ENCODE results near the gene HDAC9. TPM values are rescaled to one million over a fixed set of nuclear protein-coding genes. Genes with fewer than 3 reads are reported as not detected.

HDAC9 gene
- total and polyA plus RNA-seq, 7 experiments from 2014 or later, result 0.08 to 32.1 (median 0.30) TPM

- DNase-seq (no peak), ATAC-seq (no peak)
- no peak overlapping the region for H3K4me3 ChIP-seq (ENCODE audit: low read length)
- H3K27ac ChIP-seq (ENCODE audit: low read depth, low read length), result no peak overlapping the region
- intact Hi-C loops (cut with micrococcal nuclease), result no loop called here
- Mint-ChIP-seq H3K27ac (no peak overlapping the region), H3K4me3 (no peak overlapping the region), H3K9me3 (peaks cover 0 to 4% (median 0%) of the 10 kb centered on the region in 11 donors), H3K27me3 (no peaks in the 10 kb centered on the region), H3K36me3 (no peaks in the 10 kb centered on the region), H3K4me1 (no peaks in the 10 kb centered on the region)
- CTCF ChIA-PET, result no interaction called here
- no peaks in the 10 kb centered on the region for H3K4me1 ChIP-seq (ENCODE audit: control insufficient read depth in 2 of 2, insufficient read depth in 2 of 2, low read length in 2 of 2)
- POLR2A ChIA-PET, result no interaction called here
- no peaks in the 10 kb centered on the region for H3K36me3 ChIP-seq (ENCODE audit: control insufficient read depth in 2 of 3, insufficient read depth in 3 of 3, low read length in 3 of 3)
- no peaks in the 10 kb centered on the region for H3K9me3 ChIP-seq (ENCODE audit: control insufficient read depth in 2 of 3, low read length in 3 of 3)
- no peaks in the 10 kb centered on the region for H3K27me3 ChIP-seq (ENCODE audit: control insufficient read depth in 2 of 2, insufficient read depth in 2 of 2, low read length in 2 of 2)
Observed at GRCh38 chr7:18993933-18994668, 498.6 kb downstream of the HDAC9 start.

DNA sequence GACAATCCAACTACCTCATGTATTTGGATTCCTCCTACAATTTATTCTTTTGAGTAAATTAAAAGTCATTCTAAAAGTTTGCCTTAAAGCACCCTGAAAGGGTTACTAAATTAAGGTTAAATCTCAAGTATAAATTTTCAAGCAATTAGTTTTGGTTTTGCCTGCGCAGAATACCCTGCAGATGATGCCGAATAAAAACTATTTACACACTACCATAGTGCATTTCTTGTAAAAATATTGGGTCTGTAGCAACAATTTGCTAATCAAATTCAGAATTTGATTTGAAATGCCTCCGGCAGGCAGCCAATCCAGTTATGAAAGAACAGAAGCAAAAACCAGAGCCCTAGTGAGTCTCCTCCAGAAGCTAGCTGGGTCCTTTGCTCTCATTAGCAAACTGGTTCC lies 499.7 kb downstream of the HDAC9 start:
- ATAC-seq (no peak), DNase-seq (no peak)
- H3K4me3 Mint-ChIP-seq, result no peak overlapping the region
- no peaks in the 10 kb centered on the region for H3K4me1 Mint-ChIP-seq
- Histone ChIP-seq H3K27ac (ENCODE audit: low read depth, low read length) (no peak overlapping the region), H3K4me1 (ENCODE audit: control insufficient read depth in 2 of 2, insufficient read depth in 2 of 2, low read length in 2 of 2) (no peaks in the 10 kb centered on the region), H3K4me3 (ENCODE audit: low read length) (no peak overlapping the region), H3K27me3 (ENCODE audit: control insufficient read depth in 2 of 2, insufficient read depth in 2 of 2, low read length in 2 of 2) (no peaks in the 10 kb centered on the region), H3K9me3 (ENCODE audit: control insufficient read depth in 2 of 3, low read length in 3 of 3) (no peaks in the 10 kb centered on the region), H3K36me3 (ENCODE audit: control insufficient read depth in 2 of 3, insufficient read depth in 3 of 3, low read length in 3 of 3) (no peaks in the 10 kb centered on the region)
- H3K27me3 Mint-ChIP-seq, result no peaks in the 10 kb centered on the region
- H3K9me3 Mint-ChIP-seq, result peaks cover 0 to 4% (median 0%) of the 10 kb centered on the region in 11 donors
- H3K27ac Mint-ChIP-seq, result no peak overlapping the region
- H3K36me3 Mint-ChIP-seq, result no peaks in the 10 kb centered on the region
- ChIA-PET POLR2A (no interaction called here), CTCF (no interaction called here)
- intact Hi-C loops (cut with micrococcal nuclease), result no loop called here

DNA sequence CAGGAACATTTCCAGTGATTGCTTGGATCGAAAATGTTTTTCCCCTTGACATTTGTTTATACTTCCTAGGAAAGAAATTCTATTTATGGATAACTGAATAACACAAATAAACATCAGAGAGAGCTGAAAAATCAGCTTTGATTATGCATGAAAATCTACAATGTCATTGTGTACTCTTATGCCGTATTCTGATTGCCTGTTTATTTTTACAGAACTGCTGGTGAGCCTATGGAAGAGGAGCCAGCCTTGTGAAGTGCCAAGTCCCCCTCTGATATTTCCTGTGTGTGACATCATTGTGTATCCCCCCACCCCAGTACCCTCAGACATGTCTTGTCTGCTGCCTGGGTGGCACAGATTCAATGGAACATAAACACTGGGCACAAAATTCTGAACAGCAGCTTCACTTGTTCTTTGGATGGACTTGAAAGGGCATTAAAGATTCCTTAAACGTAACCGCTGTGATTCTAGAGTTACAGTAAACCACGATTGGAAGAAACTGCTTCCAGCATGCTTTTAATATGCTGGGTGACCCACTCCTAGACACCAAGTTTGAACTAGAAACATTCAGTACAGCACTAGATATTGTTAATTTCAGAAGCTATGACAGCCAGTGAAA lies 500.4 kb downstream of the HDAC9 start:
- no peak for ATAC-seq
- no peaks in the 10 kb centered on the region for H3K27me3 Mint-ChIP-seq
- H3K9me3 Mint-ChIP-seq, result peaks cover 0 to 4% (median 0%) of the 10 kb centered on the region in 11 donors
- Histone ChIP-seq H3K36me3 (ENCODE audit: control insufficient read depth in 2 of 3, insufficient read depth in 3 of 3, low read length in 3 of 3) (no peaks in the 10 kb centered on the region), H3K27me3 (ENCODE audit: control insufficient read depth in 2 of 2, insufficient read depth in 2 of 2, low read length in 2 of 2) (no peaks in the 10 kb centered on the region), H3K4me1 (ENCODE audit: control insufficient read depth in 2 of 2, insufficient read depth in 2 of 2, low read length in 2 of 2) (no peaks in the 10 kb centered on the region), H3K9me3 (ENCODE audit: control insufficient read depth in 2 of 3, low read length in 3 of 3) (no peaks in the 10 kb centered on the region), H3K27ac (ENCODE audit: low read depth, low read length) (no peak overlapping the region), H3K4me3 (ENCODE audit: low read length) (no peak overlapping the region)
- H3K27ac Mint-ChIP-seq, result no peak overlapping the region
- no peak for DNase-seq
- H3K4me3 Mint-ChIP-seq, result no peak overlapping the region
- H3K4me1 Mint-ChIP-seq, result no peaks in the 10 kb centered on the region
- intact Hi-C loops (cut with micrococcal nuclease), result no loop called here
- H3K36me3 Mint-ChIP-seq, result no peaks in the 10 kb centered on the region
- CTCF ChIA-PET, result no interaction called here
- POLR2A ChIA-PET, result no interaction called here

- Histone ChIP-seq H3K27me3 (ENCODE audit: control insufficient read depth in 2 of 2, insufficient read depth in 2 of 2, low read length in 2 of 2) (no peaks in the 10 kb centered on the region), H3K4me1 (ENCODE audit: control insufficient read depth in 2 of 2, insufficient read depth in 2 of 2, low read length in 2 of 2) (no peaks in the 10 kb centered on the region), H3K27ac (ENCODE audit: low read depth, low read length) (no peak overlapping the region), H3K36me3 (ENCODE audit: control insufficient read depth in 2 of 3, insufficient read depth in 3 of 3, low read length in 3 of 3) (no peaks in the 10 kb centered on the region), H3K4me3 (ENCODE audit: low read length) (no peak overlapping the region), H3K9me3 (ENCODE audit: control insufficient read depth in 2 of 3, low read length in 3 of 3) (no peaks in the 10 kb centered on the region)
- ChIA-PET CTCF (no interaction called here), POLR2A (no interaction called here)
- Mint-ChIP-seq H3K27ac (no peak overlapping the region), H3K4me1 (no peaks in the 10 kb centered on the region), H3K9me3 (peaks cover 0 to 4% (median 0%) of the 10 kb centered on the region in 11 donors), H3K4me3 (no peak overlapping the region), H3K36me3 (no peaks in the 10 kb centered on the region), H3K27me3 (no peaks in the 10 kb centered on the region)
- DNase-seq (no peak), ATAC-seq (no peak)
- intact Hi-C loops (cut with micrococcal nuclease), result no loop called here
Observed at GRCh38 chr7:18996583-18996982, 501.0 kb downstream of the HDAC9 start.

DNA sequence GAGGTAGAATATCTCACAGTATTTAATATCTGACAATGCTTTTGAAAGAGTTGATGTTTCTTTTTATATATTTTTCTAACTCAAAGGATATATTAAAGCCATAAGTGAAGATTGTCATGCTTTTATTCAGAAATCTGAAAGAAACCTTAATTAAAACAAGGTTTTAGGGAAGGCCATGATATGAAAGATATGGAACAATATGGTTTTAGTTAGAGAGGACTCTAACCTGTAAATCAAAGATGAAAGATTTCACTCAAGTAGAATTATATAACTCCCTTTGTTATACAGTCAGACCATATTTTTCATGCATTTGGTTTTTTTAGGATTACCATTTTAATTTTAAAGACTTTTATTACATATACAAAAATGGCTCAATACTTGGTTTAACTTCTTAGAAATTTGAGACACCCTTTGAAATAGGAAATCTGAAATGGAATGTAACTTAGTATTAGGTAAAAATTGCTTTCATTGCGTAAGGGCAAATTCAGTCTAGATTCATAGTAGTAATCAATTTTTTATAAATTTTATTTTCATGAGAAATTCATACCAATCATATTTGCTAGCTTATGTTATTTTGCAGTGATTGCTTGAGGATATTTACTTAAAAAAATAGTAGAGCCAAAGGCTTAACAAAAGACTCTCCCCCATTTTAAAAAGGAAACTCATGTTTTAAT lies 502.1 kb downstream of the HDAC9 start:
- Mint-ChIP-seq H3K27me3 (no peaks in the 10 kb centered on the region), H3K9me3 (peaks cover 0 to 4% (median 0%) of the 10 kb centered on the region in 11 donors), H3K36me3 (no peaks in the 10 kb centered on the region), H3K4me3 (no peak overlapping the region), H3K27ac (no peak overlapping the region), H3K4me1 (no peaks in the 10 kb centered on the region)
- ChIA-PET CTCF (no interaction called here), POLR2A (no interaction called here)
- Histone ChIP-seq H3K36me3 (ENCODE audit: control insufficient read depth in 2 of 3, insufficient read depth in 3 of 3, low read length in 3 of 3) (no peaks in the 10 kb centered on the region), H3K9me3 (ENCODE audit: control insufficient read depth in 2 of 3, low read length in 3 of 3) (no peaks in the 10 kb centered on the region), H3K27ac (ENCODE audit: low read depth, low read length) (no peak overlapping the region), H3K27me3 (ENCODE audit: control insufficient read depth in 2 of 2, insufficient read depth in 2 of 2, low read length in 2 of 2) (no peaks in the 10 kb centered on the region), H3K4me1 (ENCODE audit: control insufficient read depth in 2 of 2, insufficient read depth in 2 of 2, low read length in 2 of 2) (no peaks in the 10 kb centered on the region), H3K4me3 (ENCODE audit: low read length) (no peak overlapping the region)
- DNase-seq (no peak), ATAC-seq (no peak)
- intact Hi-C loops (cut with micrococcal nuclease), result no loop called here

- Histone ChIP-seq H3K27ac (ENCODE audit: low read depth, low read length) (no peak overlapping the region), H3K4me1 (ENCODE audit: control insufficient read depth in 2 of 2, insufficient read depth in 2 of 2, low read length in 2 of 2) (no peaks in the 10 kb centered on the region), H3K27me3 (ENCODE audit: control insufficient read depth in 2 of 2, insufficient read depth in 2 of 2, low read length in 2 of 2) (no peaks in the 10 kb centered on the region), H3K36me3 (ENCODE audit: control insufficient read depth in 2 of 3, insufficient read depth in 3 of 3, low read length in 3 of 3) (no peaks in the 10 kb centered on the region), H3K4me3 (ENCODE audit: low read length) (no peak overlapping the region), H3K9me3 (ENCODE audit: control insufficient read depth in 2 of 3, low read length in 3 of 3) (no peaks in the 10 kb centered on the region)
- no peak overlapping the region for H3K4me3 Mint-ChIP-seq
- DNase-seq (no peak), ATAC-seq (no peak)
- no peaks in the 10 kb centered on the region for H3K4me1 Mint-ChIP-seq
- H3K27me3 Mint-ChIP-seq, result no peaks in the 10 kb centered on the region
- no peaks in the 10 kb centered on the region for H3K36me3 Mint-ChIP-seq
- H3K9me3 Mint-ChIP-seq, result peaks cover 0 to 5% (median 0%) of the 10 kb centered on the region in 11 donors
- ChIA-PET CTCF (no interaction called here), POLR2A (no interaction called here)
- H3K27ac Mint-ChIP-seq, result no peak overlapping the region
- intact Hi-C loops (cut with micrococcal nuclease), result no loop called here
Observed at GRCh38 chr7:19000410-19000809, 504.9 kb downstream of the HDAC9 start.

DNA sequence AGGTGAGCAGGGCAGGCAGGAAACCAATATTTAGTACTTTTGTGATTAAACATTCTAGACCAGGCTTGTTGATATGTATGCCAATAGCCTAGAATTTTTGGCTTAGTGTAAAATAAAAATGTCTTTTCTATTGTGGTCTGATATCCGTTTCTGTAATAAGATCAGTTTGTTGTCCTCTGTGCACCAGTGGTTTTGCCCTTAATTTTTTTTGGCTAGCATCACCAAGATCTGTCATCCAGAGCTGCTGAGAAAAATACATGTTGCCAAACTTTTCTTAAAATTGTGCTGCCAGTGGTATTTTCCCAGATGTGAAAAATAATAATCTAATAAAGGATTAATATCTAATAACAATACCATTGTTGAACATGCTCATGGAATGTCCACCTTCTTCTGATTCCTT lies 506.3 kb downstream of the HDAC9 start:
- POLR2A ChIA-PET, result no interaction called here
- DNase-seq (no peak), ATAC-seq (no peak)
- no peaks in the 10 kb centered on the region for H3K27me3 Mint-ChIP-seq
- H3K27me3 ChIP-seq (ENCODE audit: control insufficient read depth in 2 of 2, insufficient read depth in 2 of 2, low read length in 2 of 2), result no peaks in the 10 kb centered on the region
- H3K9me3 ChIP-seq (ENCODE audit: control insufficient read depth in 2 of 3, low read length in 3 of 3), result no peaks in the 10 kb centered on the region
- H3K27ac ChIP-seq (ENCODE audit: low read depth, low read length), result no peak overlapping the region
- no peaks in the 10 kb centered on the region for H3K36me3 Mint-ChIP-seq
- no peaks in the 10 kb centered on the region for H3K36me3 ChIP-seq (ENCODE audit: control insufficient read depth in 2 of 3, insufficient read depth in 3 of 3, low read length in 3 of 3)
- H3K4me3 Mint-ChIP-seq, result no peak overlapping the region
- no peaks in the 10 kb centered on the region for H3K4me1 ChIP-seq (ENCODE audit: control insufficient read depth in 2 of 2, insufficient read depth in 2 of 2, low read length in 2 of 2)
- H3K9me3 Mint-ChIP-seq, result peaks cover 0 to 5% (median 0%) of the 10 kb centered on the region in 11 donors
- no peak overlapping the region for H3K4me3 ChIP-seq (ENCODE audit: low read length)
- no peaks in the 10 kb centered on the region for H3K4me1 Mint-ChIP-seq
- H3K27ac Mint-ChIP-seq, result no peak overlapping the region
- intact Hi-C loops (cut with micrococcal nuclease), result no loop called here
- CTCF ChIA-PET, result no interaction called here
